Measurements from ENCODE around the gene NDEL1. TPM values are rescaled to one million over a fixed set of nuclear protein-coding genes. Genes with fewer than 3 reads are reported as not detected.

The NDEL1 gene
- total RNA-seq, 5 donors from 2014 or later (not counting 1 experiment from before 2014, with no cell fraction given), result 83.4 to 241 (median 99.0) TPM

DNA sequence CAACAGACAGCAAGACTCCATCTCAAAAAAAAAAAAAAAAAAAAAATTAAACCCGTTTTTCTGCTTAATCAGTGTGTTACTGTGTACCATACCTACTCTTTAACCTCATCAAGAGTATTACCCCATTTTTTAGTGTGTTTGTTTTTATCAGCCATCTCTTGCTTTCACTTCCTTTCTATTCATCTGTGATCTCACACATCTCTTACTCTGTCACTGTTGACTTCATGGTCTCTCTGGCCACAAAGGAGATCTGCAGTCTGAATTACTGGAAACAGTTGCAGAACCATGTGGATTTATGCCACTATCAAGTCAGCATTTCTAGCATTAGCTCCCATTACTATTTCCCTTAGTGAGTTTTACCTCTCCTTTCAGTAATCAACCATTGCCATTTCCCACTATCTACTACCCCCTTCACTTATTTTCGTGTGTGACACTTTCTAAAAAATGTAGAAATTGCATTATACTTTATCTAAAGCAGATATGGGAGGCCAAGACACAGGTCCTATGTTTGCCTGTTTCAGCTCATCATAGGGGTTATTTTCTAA is 20.1 kb downstream of the NDEL1 start:
- ATAC-seq (replicated peaks in 1 of 4) (no peak), DNase-seq (no peak)
- no peaks in the 10 kb centered on the region for H3K27me3 Mint-ChIP-seq
- POLR2A ChIA-PET, result interaction anchor here in 1 of 2 donors (0.7 kb wide), 1 partner anchor 502 kb away, joined by 6 read pairs; no protein-coding TSS in a partner anchor
- CTCF ChIA-PET, result no interaction called here
- Histone ChIP-seq H3K4me3 (ENCODE audit: control insufficient read depth in 1 of 2, extremely low read depth in 1 of 2, low read length in 1 of 2) (no peak overlapping the region), H3K4me1 (ENCODE audit: control insufficient read depth in 1 of 2, extremely low read depth in 1 of 2, insufficient read depth in 2 of 2, low read length in 2 of 2) (no peaks in the 10 kb centered on the region), H3K27me3 (replicated peaks in 1 of 2; ENCODE audit: control insufficient read depth in 2 of 2, extremely low read depth in 1 of 2, insufficient read depth in 2 of 2, low read length in 1 of 2) (no peaks in the 10 kb centered on the region), H3K36me3 (ENCODE audit: control insufficient read depth in 2 of 2, extremely low read depth in 1 of 2, insufficient read depth in 1 of 2, low read length in 1 of 2) (peaks cover 9 to 79% of the 10 kb centered on the region in 2 donors), H3K27ac (ENCODE audit: low read length) (no peak overlapping the region), H3K9me3 (no peaks in the 10 kb centered on the region)
- H3K27ac Mint-ChIP-seq, result no peak overlapping the region
- H3K4me1 Mint-ChIP-seq, result peaks cover 10 to 34% (median 14%) of the 10 kb centered on the region in 3 donors
- no CpG with 5 or more reads among the region's 2 CpGs for WGBS (ENCODE audit: insufficient coverage)
- H3K9me3 Mint-ChIP-seq, result no peaks in the 10 kb centered on the region
- no peak overlapping the region for H3K4me3 Mint-ChIP-seq
- H3K36me3 Mint-ChIP-seq, result peaks cover 69% of the 10 kb centered on the region

DNA sequence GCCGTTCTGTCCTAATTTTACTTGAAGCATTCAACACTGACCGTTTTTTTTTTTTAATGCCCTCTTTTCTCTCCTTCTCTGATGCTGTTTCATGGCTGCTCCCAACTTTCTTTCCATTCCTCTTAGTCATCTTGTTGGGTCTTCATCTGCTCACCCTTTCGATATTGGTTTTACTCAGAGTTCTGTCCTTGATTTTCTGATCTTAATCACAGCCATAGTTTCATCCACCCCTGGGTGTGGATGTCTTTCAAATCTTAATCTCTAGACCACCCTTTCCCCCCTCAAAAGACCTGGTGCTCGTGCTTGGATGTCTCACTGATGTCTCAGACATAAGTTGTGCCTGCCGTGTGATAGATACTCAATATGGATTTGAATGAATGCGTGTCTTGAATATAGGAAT is 22.4 kb downstream of the NDEL1 start:
- 95% methylated on average over 4 of the region's 6 CpGs for WGBS (ENCODE audit: insufficient coverage)
- Histone ChIP-seq H3K27ac (ENCODE audit: low read length) (no peak overlapping the region), H3K27me3 (replicated peaks in 1 of 2; ENCODE audit: control insufficient read depth in 2 of 2, extremely low read depth in 1 of 2, insufficient read depth in 2 of 2, low read length in 1 of 2) (no peaks in the 10 kb centered on the region), H3K4me3 (ENCODE audit: control insufficient read depth in 1 of 2, extremely low read depth in 1 of 2, low read length in 1 of 2) (no peak overlapping the region), H3K9me3 (no peaks in the 10 kb centered on the region), H3K36me3 (ENCODE audit: control insufficient read depth in 2 of 2, extremely low read depth in 1 of 2, insufficient read depth in 1 of 2, low read length in 1 of 2) (peaks cover 11 to 82% of the 10 kb centered on the region in 2 donors), H3K4me1 (ENCODE audit: control insufficient read depth in 1 of 2, extremely low read depth in 1 of 2, insufficient read depth in 2 of 2, low read length in 2 of 2) (no peaks in the 10 kb centered on the region)
- no peak for ATAC-seq (replicated peaks in 1 of 4)
- ChIA-PET POLR2A (no interaction called here), CTCF (no interaction called here)
- H3K9me3 Mint-ChIP-seq, result no peaks in the 10 kb centered on the region
- H3K27ac Mint-ChIP-seq, result no peak overlapping the region
- H3K36me3 Mint-ChIP-seq, result peaks cover 67% of the 10 kb centered on the region
- peaks cover 17 to 31% (median 24%) of the 10 kb centered on the region in 3 donors for H3K4me1 Mint-ChIP-seq
- no peaks in the 10 kb centered on the region for H3K27me3 Mint-ChIP-seq
- no peak overlapping the region for H3K4me3 Mint-ChIP-seq
- DNase-seq, result no peak

DNA sequence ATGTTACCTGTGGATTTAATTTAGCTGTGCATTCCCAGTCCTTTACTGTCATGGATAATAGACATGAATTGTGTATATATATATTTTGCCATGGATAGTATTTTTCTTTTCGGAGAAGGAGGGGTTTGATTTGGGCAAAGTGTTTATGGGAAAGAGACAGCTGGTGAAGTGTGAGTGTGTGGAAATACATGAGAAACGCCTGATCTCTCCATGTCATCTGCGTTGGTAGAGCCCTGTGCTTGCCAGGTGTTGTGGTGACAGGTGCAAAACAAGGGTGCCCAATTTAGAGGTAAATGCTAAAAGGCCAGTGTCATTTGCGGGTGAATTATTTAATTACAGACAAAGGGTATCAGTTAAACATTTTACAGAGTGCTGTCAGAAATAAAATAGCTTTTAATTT is 23.4 kb downstream of the NDEL1 start:
- no peak overlapping the region for H3K4me3 Mint-ChIP-seq
- POLR2A ChIA-PET, result interaction anchor here (0.6 to 0.9 kb wide), 2 partner anchors 13 to 134 kb away, joined by 3 read pairs; no protein-coding TSS in a partner anchor
- WGBS (ENCODE audit: insufficient coverage), result 94% methylated on average over 4 of the region's 4 CpGs
- CTCF ChIA-PET, result no interaction called here
- ATAC-seq (replicated peaks in 1 of 4) (no peak), DNase-seq (no peak)
- H3K27me3 ChIP-seq (replicated peaks in 1 of 2; ENCODE audit: control insufficient read depth in 2 of 2, extremely low read depth in 1 of 2, insufficient read depth in 2 of 2, low read length in 1 of 2), result no peaks in the 10 kb centered on the region
- H3K27ac Mint-ChIP-seq, result no peak overlapping the region
- H3K9me3 Mint-ChIP-seq, result no peaks in the 10 kb centered on the region
- H3K36me3 Mint-ChIP-seq, result peaks cover 67% of the 10 kb centered on the region
- H3K4me1 Mint-ChIP-seq, result peaks cover 20 to 33% (median 30%) of the 10 kb centered on the region in 3 donors
- no peaks in the 10 kb centered on the region for H3K9me3 ChIP-seq
- H3K27me3 Mint-ChIP-seq, result no peaks in the 10 kb centered on the region
- H3K4me3 ChIP-seq (ENCODE audit: control insufficient read depth in 1 of 2, extremely low read depth in 1 of 2, low read length in 1 of 2), result no peak overlapping the region
- no peak overlapping the region for H3K27ac ChIP-seq (ENCODE audit: low read length)
- peaks cover 11 to 87% of the 10 kb centered on the region in 2 donors for H3K36me3 ChIP-seq (ENCODE audit: control insufficient read depth in 2 of 2, extremely low read depth in 1 of 2, insufficient read depth in 1 of 2, low read length in 1 of 2)
- no peaks in the 10 kb centered on the region for H3K4me1 ChIP-seq (ENCODE audit: control insufficient read depth in 1 of 2, extremely low read depth in 1 of 2, insufficient read depth in 2 of 2, low read length in 2 of 2)

DNA sequence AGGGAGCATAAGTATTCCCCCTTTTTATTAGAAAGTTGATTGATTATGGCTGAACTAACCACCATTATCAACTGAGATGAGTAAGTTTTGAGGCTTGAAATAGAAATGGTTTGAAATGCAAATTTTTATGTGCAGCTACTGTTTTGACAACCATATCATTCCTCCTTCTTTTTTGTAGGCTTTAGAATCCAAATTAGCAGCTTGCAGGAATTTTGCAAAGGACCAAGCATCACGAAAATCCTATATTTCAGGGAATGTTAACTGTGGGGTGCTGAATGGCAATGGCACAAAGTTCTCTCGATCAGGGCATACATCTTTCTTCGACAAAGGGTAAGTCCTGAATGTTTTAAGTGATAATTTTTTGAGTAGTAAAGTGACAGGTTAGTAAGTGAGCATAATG is 24.1 kb downstream of the NDEL1 start:
- 100% methylated on average over 1 of the region's 3 CpGs for WGBS (ENCODE audit: insufficient coverage)
- Mint-ChIP-seq H3K36me3 (peaks cover 68% of the 10 kb centered on the region), H3K4me3 (no peak overlapping the region), H3K4me1 (peaks cover 23 to 37% (median 31%) of the 10 kb centered on the region in 3 donors), H3K27ac (no peak overlapping the region), H3K9me3 (no peaks in the 10 kb centered on the region), H3K27me3 (no peaks in the 10 kb centered on the region)
- H3K27ac ChIP-seq (ENCODE audit: low read length), result no peak overlapping the region
- H3K36me3 ChIP-seq (ENCODE audit: control insufficient read depth in 2 of 2, extremely low read depth in 1 of 2, insufficient read depth in 1 of 2, low read length in 1 of 2), result peaks cover 11 to 91% of the 10 kb centered on the region in 2 donors
- ATAC-seq (replicated peaks in 1 of 4), result no peak
- ChIA-PET CTCF (no interaction called here), POLR2A (interaction anchor here (0.6 to 0.9 kb wide), 2 partner anchors 14 to 135 kb away, joined by 3 read pairs; no protein-coding TSS in a partner anchor)
- no peaks in the 10 kb centered on the region for H3K9me3 ChIP-seq
- no peaks in the 10 kb centered on the region for H3K27me3 ChIP-seq (replicated peaks in 1 of 2; ENCODE audit: control insufficient read depth in 2 of 2, extremely low read depth in 1 of 2, insufficient read depth in 2 of 2, low read length in 1 of 2)
- no peaks in the 10 kb centered on the region for H3K4me1 ChIP-seq (ENCODE audit: control insufficient read depth in 1 of 2, extremely low read depth in 1 of 2, insufficient read depth in 2 of 2, low read length in 2 of 2)
- DNase-seq, result no peak
- H3K4me3 ChIP-seq (ENCODE audit: control insufficient read depth in 1 of 2, extremely low read depth in 1 of 2, low read length in 1 of 2), result no peak overlapping the region

DNA sequence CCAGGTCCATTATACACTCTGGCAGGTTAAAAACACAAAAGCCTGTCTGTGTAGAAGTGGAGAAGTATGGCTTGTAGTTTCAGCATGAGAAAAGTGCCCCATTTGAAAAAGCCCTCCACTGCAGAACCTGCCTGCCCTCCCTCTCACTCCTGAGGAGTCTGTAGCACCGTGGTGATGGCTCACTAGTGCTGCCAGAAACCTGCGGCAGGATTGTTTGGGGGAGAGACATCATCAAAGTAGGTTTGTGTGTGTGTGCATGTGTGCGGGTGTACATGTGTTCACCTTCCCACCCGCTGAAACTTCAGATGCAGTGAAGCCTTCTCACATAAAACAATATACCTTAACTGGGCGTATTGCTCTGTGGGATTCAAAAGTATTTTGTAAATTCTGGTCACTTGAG is 26.9 kb downstream of the NDEL1 start:
- Histone ChIP-seq H3K27ac (ENCODE audit: low read length) (no peak overlapping the region), H3K4me3 (ENCODE audit: control insufficient read depth in 1 of 2, extremely low read depth in 1 of 2, low read length in 1 of 2) (no peak overlapping the region), H3K4me1 (ENCODE audit: control insufficient read depth in 1 of 2, extremely low read depth in 1 of 2, insufficient read depth in 2 of 2, low read length in 2 of 2) (no peaks in the 10 kb centered on the region), H3K36me3 (ENCODE audit: control insufficient read depth in 2 of 2, extremely low read depth in 1 of 2, insufficient read depth in 1 of 2, low read length in 1 of 2) (peaks cover 21 to 89% of the 10 kb centered on the region in 2 donors), H3K9me3 (no peaks in the 10 kb centered on the region), H3K27me3 (replicated peaks in 1 of 2; ENCODE audit: control insufficient read depth in 2 of 2, extremely low read depth in 1 of 2, insufficient read depth in 2 of 2, low read length in 1 of 2) (no peaks in the 10 kb centered on the region)
- DNase-seq, result no peak
- Mint-ChIP-seq H3K4me1 (peaks cover 24 to 35% (median 30%) of the 10 kb centered on the region in 3 donors), H3K27ac (no peak overlapping the region), H3K9me3 (no peaks in the 10 kb centered on the region), H3K27me3 (no peaks in the 10 kb centered on the region), H3K4me3 (no peak overlapping the region), H3K36me3 (peaks cover 58% of the 10 kb centered on the region)
- no peak for ATAC-seq (replicated peaks in 1 of 4)
- CTCF ChIA-PET, result no interaction called here
- POLR2A ChIA-PET, result no interaction called here
- no CpG with 5 or more reads among the region's 5 CpGs for WGBS (ENCODE audit: insufficient coverage)

DNA sequence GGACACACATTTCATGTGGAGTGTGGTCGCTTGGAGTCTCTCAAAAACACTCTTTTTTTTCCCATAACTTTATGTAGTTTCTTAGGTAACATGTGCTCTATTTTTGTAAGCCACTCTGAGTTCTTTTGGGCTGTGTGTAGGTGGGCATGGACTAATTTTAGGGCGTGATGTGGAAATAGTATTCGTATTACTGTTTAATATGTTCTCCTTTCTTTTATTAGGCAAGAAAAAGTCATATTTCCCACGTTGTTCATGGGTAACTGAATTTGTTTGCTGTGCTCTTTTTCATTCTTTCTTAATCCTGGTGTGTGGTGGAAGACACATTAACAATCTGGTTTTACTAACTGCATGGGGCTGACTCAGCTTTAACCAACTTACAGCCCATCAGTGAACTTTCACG is 27.4 kb downstream of the NDEL1 start:
- H3K36me3 ChIP-seq (ENCODE audit: control insufficient read depth in 2 of 2, extremely low read depth in 1 of 2, insufficient read depth in 1 of 2, low read length in 1 of 2), result peaks cover 26 to 89% of the 10 kb centered on the region in 2 donors
- ATAC-seq (replicated peaks in 1 of 4) (no peak), DNase-seq (no peak)
- ChIA-PET POLR2A (no interaction called here), CTCF (no interaction called here)
- Mint-ChIP-seq H3K27me3 (no peaks in the 10 kb centered on the region), H3K27ac (no peak overlapping the region), H3K4me3 (no peak overlapping the region), H3K4me1 (peaks cover 24 to 33% (median 29%) of the 10 kb centered on the region in 3 donors), H3K36me3 (peaks cover 59% of the 10 kb centered on the region), H3K9me3 (no peaks in the 10 kb centered on the region)
- no CpG with 5 or more reads among the region's 5 CpGs for WGBS (ENCODE audit: insufficient coverage)
- no peaks in the 10 kb centered on the region for H3K4me1 ChIP-seq (ENCODE audit: control insufficient read depth in 1 of 2, extremely low read depth in 1 of 2, insufficient read depth in 2 of 2, low read length in 2 of 2)
- H3K27ac ChIP-seq (ENCODE audit: low read length), result no peak overlapping the region
- H3K9me3 ChIP-seq, result no peaks in the 10 kb centered on the region
- no peaks in the 10 kb centered on the region for H3K27me3 ChIP-seq (replicated peaks in 1 of 2; ENCODE audit: control insufficient read depth in 2 of 2, extremely low read depth in 1 of 2, insufficient read depth in 2 of 2, low read length in 1 of 2)
- H3K4me3 ChIP-seq (ENCODE audit: control insufficient read depth in 1 of 2, extremely low read depth in 1 of 2, low read length in 1 of 2), result no peak overlapping the region

Measured in T-cell (primary cell).